Stimulated activated CD4-positive, alpha-beta T cell treated with anti-CD3 and anti-CD28 coated beads, Interleukin-15, amount 100 ng/mL, for 1 hour (primary cell): ENCODE measurements around the gene AURKAIP1.

ENCODE experiments used
- DNase-seq, 2 donors: peaks; one replicate each; pipeline ENCODE4 v3.0.0-alpha.2; 2020; ENCODE audit warnings: low read depth in 1 of 2, low spot score in 1 of 2

The AURKAIP1 gene

DNA sequence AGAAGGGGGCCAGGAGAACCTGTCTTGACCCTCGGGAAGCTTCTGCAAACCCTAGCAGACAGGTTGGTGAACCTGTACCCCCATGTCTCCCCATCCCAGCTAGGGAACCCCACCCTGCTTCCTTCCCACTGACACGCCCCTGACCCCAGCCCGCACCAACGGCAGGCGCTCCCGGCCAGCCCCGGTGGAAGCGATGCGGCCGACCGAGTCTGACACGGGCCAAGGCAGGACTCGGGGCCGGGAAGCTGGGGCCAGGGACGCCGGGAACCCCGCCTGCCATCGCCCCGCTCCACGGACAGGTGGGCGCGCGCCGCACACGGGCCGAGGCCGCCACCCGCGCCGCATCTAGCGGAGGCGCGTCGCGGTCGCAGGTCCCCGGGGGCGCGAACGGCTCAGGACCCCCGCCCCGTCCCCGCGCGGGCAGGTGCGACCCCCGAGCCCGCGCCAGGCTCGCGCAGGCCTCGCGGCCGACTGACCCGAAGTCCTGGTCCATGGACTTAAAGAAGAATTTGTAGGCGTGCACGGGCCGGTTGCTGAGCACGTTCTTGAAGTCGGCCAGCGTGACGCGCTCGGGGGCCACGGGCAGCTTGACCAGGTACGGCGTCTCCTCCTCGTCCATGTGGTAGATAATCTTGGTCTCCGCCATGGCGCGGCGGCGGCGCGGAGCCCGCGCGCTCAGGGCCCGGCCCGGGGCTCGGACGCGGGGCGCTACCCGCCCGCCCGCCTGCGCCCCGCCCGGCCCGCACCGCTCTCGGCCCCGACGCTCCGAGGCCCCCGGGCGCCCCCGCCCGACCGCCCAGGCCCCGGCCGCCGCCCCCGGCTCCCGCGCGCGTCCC is 26.4 kb downstream of the AURKAIP1 start:
- no peak for DNase-seq

DNA sequence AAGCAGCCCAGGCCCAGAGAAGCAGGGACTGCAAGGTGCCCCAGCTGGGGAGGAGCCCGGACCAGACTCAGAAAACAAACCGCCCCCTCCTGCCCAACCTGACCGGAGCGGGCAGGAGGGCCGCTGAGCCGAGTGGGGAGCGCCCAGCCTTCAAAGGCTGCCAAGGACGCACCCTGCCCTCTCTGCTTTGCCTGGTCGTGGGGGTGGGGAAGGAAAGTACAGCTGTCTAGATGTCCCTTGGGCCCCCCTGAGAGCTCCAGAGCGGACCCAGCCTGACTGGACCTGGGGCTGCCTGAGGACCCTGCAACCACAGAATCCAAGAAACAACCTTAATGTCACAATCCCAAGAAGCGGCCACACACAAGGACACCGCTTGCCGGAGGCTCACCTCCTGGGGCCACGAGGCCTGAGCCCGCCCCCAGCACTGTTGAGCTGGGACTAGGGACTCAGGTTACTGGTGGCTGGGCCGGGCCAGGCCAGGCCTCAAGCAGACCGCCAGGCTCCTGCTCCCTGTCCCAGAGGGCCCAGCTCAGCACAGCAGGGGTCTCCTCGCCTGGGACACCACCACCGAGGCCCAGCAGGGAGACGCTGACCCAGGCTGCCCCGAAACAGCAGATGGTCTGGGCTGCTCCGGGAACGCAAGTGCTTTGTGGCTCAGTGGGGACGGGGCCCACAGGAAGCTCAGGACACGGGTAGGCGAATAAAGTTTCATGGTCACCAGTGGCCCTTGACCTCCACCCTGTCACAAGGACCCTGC is 27.2 kb downstream of the AURKAIP1 start:
- no peak for DNase-seq

DNA sequence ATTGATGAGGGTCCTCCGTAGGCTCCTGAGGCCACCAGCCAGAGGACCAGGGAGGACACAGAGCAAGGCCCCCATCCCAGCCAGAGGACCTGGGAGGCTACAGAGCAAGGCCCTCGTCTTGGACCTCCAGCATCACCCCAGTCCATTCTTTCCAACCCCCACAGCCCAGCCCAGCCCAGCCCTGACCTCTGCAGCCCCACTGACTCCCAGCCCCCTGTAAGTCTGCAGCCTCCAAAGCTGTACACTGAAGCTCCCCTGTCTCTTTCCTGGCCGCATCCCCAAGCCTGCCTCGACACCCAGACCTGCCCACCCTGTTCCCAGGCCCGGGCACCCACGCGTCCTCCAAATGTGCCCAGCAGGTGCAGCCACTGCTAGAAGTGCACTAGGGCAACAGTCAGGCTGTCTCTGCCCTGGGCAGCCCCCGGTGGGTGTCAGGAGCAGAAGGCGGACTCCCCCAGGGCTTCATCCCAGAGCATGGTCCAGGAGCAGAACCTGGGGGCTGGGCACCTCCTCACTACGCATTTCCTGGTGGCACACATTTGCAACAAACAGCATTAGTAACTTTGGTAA is 27.9 kb downstream of the AURKAIP1 start:
- no peak for DNase-seq

DNA sequence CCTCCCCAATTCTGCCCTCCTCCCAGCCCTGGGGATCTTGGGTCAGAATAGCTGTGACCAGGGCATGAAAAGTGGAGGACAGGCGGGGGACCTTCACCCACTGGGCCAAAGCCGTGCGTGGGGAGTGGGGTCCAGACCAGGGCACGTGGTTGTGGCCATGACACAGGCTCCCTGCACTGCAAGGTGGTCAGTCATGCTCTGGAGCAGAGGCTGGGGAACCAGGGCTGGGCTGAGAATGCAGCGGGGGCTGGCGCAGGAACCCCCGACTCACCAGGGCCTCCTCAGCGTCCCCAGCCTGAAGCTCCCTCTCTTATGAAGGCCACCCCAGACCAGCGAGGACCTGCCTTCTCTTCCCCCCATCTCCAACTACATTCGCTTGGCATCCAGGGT is 28.5 kb downstream of the AURKAIP1 start:
- DNase-seq: no peak

DNA sequence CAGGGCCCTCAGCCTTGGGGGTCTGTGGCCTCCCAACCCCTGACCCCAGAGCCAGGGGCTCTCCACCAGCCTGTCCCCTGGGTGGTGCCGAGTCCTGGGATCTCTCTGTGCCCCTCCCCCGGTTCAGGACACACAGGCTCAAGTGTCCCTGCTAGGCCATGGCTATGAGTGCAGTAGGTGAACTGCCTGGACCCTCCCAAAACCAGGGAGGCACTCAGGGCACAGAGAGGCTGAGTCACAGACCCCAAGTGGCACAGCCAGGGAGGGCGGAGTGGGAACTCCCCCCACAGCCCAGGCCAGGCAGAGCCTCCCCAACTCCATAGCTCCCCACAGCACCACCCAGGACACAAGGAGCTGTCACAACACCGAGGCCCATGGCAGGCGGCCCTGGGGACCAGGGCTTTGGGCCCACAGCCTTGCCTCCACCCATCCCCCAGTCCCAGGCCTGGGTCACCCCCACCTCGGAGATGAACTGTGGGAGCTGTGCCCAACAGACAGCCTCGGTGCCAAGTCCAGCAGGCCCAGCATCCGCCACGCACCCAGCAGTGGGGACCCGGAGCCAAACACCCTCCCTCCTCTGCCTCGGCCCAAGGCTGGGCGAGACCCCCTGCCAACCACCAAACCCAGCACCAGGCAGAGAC is 29.0 kb downstream of the AURKAIP1 start:
- DNase-seq: no peak

DNA sequence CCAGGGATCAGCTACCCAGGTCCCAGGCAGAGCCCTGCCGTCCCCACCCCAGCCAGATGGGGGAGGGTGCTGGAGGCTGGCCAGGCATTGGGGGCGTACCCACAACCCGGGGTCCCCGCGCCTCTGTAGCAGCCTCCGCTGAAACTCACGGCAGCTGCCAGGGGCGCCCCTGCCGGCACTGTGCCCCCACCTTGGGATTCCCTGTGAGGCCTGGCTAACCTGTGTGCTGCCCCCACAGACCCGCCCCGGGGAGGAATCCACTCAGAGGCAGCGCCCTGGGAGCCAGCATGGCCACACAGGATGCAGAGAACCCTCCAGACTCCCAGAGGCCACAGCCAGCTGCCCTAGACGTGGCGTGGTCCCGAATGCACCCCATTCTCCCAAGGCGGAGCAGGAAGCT is 29.6 kb downstream of the AURKAIP1 start:
- DNase-seq: no peak

DNA sequence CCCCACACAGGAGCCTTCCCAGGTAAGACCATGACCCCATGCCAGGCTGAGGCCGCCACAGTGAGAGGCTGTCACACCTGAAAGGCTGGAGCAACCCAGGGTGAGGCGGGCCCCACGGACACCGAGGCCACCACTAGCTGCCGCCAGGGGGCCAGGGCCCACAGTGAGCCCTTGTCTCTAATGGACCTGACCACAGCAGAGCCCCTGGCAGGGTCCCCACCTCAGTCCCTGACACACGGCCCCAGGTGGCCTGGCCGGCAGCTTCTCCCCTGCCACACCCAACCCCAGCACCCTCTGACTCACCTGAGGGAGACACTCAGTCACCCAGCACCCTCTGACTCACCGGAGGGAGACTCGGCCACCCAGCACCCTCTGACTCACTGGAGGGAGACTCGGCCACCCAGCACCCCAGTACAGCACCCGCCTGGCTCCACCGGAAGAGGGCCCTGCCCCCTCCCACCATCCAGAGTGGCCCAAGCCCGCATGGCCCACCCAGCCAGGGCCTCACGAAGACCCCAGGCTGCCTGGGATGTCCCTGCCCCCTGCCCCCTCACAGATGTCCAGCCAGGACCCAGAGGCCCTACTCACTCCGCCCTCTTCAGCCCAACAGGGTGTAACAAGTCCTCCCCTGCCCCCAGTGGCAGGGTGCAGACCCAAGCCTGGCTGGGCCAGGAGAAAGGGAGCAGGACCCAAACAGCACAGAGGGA is 30.2 kb downstream of the AURKAIP1 start:
- peak in 1 of 2 donors; percentile 29 for DNase-seq

DNA sequence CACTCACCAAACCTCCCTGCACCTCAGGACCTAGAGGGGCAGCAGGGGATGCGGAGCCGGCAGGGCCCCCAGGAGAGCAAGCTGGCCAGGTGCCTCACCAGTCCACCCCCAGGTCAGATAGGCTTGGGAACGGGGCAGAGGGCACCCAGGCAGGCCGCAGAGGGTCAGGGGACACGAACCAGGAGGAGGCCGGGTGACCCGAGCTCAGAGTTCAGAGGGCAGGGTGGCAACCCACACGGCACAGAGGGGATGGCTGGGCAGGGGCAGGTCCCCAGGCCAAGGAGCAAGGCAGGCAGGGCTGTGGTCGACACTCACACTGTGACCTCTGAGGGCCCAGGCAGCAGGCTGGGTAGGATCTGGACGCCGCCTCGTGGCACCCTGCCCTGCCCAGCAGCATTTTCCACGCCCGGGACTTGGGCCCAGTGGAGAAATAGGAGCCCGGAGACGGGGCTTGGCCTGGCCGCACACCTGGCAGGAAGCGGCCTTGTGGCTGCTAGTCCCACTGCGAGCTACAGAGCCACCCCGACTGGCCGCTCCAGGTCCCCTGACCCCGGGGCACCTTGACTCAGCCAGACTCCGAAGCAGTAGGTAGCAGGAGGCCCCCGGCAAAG is 31.1 kb downstream of the AURKAIP1 start:
- no peak for DNase-seq

DNA sequence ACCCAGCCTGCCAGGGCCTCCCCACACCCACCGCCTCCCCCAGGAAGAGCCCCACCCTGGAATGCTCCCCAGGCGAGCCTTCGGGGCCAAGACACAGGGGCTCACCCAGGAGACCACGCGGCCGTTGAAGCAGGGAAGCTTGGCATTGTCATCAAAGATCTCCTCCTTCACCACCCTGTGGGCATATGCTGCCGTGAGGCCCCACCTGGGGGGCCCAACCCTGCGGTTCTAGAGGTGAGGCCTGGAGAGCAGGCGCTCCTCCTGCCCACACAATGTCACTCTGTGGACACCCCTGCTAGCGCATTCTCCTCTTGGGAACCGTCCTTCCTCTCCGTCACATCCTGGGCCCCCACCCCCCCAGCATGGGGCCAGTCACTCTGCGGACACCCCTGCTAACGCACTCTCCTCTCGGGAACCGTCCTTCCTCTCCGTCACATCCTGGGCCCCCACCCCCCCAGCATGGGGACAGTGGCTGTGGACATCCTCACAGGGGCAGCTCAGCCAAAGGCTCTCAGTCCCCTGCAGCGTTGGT is 32.4 kb downstream of the AURKAIP1 start:
- no peak for DNase-seq

DNA sequence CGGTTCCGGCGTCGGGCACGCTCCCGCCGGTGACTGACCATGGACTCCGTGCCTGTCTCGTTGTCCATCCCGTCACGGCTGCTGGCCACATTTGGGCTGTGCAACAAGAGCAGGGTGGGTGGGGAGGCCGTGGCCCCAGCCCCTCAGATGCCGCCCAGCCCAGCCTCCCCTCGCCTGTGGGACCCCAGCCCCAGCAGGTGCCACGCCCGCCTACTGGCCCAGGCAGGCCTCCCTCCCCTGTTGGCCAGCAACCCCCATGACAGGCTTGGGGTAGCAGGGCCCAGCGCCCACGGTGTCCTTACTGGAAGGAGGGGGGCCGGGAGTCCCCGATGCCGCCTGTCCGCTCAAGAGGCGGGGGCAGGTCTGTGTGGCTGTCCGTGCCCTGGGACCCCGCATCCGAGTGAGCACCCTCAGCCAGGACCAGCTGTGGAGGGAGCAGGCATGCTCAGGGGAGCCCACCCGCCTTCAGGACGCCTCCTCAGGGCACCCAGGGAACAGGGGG is 32.9 kb downstream of the AURKAIP1 start:
- no peak for DNase-seq

DNA sequence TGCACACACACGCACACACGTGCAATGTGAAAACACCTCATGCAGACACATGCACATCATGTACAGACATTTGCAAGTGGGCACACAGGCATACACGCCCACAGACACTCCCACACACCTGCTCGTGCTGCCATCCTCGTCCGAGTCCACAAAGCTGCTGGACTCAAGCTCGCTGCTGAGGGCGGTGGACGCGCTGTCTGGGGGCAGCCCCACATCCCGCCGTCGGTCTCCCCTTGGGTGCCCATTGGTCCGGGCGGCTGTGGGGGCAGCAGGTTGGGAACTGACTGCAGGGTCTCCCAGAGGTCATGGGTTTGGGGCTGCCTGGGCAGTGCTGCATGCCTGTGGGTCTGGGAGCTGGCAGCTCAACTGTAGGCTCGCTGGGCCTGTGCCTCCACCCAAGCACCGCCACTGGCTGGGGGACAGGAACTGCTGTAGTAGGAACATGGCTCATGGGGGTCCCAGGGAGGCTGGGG is 33.4 kb downstream of the AURKAIP1 start:
- no peak for DNase-seq

DNA sequence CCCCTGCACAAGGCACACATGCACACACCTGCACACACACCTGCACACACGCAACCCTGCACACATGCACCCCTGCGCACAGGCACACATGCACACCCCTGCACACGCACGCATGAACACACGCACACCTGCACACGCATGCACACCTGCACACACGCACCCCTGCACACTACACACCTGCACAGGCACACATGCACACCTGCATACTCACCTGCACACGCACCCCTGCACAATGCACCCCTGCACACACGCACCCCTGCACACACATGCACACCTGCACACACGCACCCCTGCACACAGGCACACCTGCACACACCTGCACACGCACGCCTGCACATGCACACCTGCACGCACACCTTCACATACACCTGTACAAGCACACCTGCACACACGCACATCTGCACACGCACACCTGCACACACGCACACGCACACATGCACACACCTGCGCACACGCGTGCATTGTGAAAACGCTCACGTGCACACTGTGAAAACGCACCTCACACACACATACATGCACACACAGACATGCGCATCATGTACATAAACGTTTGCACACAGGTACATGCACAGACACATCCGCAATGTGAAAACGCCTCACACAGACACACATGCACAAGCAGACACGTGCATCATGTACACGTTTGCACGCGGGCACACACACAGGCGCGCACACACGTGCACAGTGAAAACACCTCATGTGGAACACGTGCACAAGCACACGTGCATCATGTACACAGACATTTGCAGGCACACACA is 34.0 kb downstream of the AURKAIP1 start:
- no peak for DNase-seq

DNA sequence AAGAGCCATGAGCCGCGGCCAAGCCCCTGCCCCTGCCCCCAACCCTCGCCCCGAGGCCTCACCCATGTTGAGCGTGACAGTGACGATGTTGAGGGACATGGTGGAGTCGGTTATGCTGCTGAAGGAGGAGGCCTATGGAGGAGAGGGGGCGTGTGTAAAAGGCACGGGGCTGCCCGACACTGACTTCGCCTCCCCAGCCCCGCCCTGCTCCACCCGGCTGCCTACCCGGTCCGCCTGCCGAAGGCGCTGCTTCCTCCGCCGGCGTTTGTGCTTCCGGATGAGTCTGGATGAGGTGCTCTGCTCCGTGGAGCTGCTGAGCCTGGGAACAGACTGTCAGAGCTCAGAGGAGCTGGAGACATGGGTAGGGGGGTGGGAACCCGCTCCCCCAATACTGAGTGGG is 34.8 kb downstream of the AURKAIP1 start:
- DNase-seq: no peak

DNA sequence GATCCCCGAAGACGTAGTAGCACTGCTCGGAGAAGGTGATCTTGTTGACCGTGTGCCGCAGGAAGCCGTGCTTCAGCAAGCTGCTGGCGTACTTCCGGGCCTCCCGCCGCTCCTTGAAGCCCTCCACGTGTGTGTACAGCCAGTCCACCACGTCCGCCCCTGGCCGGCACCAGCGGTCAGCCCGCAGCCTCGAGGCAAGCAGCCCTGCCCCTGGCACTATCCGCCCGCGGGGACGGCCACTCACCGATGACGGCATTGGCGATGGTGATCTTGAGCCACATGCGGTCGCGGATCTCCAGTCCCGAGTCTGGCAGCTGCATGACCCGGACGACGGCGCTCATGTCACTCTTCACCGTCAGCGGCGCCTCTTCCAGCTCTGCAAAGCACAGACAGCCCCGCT is 36.7 kb downstream of the AURKAIP1 start:
- no peak for DNase-seq

DNA sequence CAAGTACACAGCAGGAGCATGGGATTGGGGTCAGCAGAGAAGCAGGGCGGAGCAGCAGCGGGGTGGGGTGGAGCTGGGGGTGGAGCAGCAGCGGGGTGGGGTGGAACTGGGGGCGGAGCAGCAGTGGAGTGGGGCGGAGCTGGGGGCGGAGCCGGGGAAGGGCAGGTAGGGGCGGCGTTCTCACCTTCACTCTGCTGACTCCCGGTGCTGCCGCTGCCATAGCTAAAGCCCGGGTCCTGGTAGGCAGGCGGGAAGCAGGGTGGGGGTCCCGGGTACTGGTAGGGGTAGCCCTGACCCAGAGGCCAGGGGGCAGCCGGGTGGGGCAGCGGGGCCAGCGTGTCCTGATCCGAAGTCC is 37.2 kb downstream of the AURKAIP1 start:
- DNase-seq: peak in 1 of 2 donors; percentile 40

DNA sequence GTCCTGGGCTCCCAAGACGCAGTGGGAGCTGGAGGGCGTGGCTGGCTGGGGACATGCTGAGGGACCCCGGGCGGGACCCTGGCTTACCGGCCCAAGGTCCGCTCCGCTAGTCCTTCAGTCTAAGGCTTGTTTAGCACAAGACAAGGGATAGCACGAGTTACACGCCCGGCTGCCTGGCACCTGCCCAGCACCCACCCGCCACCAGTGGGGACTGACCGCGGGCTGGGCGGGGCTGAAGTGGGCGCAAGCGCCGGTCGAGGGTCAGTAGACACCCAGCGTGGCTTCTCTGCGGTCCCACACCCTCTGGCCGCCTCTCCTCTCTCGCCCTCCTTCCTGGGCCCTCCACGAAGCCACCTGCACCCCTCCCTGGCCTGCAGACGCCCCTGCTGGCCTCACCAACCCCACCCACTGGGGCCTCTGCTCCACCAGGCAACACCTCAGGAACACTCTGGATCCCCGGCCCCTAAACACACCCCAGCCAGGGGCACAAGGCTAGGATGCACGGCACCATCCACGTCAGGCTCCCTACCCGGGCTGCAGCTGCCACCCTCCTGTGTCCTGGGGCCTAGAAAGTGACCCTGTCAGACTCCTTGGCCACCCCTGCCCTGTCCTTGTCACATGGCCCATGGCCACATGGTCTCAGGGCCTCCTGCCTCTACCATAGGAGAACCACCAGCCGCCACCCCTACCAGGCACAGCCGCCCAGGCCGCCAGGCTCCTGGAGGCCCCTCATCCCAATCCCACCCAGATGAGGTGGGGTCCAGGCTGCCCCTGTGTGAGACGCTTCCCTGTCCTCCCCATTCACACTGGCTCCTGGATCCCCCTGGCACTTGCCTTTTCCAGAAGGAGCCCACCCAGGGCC is 37.8 kb downstream of the AURKAIP1 start:
- DNase-seq: no peak

DNA sequence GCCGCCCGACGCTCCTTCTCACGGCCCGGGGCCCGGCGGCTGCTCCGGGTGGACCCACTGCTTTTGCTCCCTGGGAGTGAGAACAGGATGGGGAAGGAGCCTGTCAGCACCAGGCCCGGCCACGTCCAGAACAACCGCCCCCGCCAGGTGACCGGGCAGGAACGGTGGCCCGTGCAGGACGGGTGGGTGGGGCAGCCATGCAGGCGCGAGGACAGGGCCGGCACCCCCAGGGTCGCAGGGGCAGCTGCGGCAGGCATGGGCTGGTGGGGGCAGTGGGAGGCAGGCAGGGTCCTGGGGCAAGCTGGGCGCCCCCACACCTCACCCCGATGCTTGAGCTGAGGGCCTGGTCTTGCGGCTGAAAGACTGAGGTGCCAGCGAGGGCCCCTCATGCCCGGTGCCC is 38.6 kb downstream of the AURKAIP1 start:
- no peak for DNase-seq

DNA sequence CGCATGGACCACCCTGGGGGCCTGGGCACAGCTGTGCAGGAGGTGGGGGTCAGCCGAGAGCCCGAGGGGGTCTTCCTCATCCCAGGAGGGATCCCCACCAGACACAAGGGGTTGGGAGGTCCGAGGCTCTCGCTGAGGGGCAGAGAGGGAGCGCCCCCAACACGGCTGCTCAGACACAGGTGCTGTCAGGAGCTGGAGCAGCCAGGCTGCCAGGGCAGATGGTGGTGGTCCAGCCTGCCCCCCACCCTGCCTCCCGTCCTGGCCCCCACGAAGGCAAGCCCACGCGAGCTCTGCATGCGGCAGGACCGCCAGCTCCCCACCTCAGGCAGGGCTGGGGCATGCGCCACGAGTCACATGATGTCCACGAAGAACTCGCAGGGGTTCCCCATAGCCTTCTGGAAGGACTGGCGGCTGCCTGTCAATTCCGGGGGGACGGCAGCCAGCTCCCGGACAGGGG is 39.2 kb downstream of the AURKAIP1 start:
- DNase-seq: no peak
